AG20443 (cell line): ENCODE measurements around the gene GMPS.
"Not testable (repeated sequence)": the region's sequence is repeated elsewhere in the genome, so short reads cannot be mapped to it uniquely, and the experiment has no call there.

Source experiments
- DNase-seq: peaks from one replicate; pipeline ENCODE4 v3.0.0; 2012; ENCODE audit warnings: low spot score, mixed read lengths

Gene GMPS

GRCh38 chr3:155941354-155941753 is 70.9 kb downstream of the GMPS start:
- DNase-seq = no peak

GRCh38 chr3:155944081-155944480 is 73.6 kb downstream of the GMPS start:
- no peak for DNase-seq

- DNase-seq = peak; percentile 78
Observed at GRCh38 chr3:155946178-155946577, 75.7 kb downstream of the GMPS start.

- no peak for DNase-seq
Observed at GRCh38 chr3:155948476-155948875, 78.0 kb downstream of the GMPS start.

GRCh38 chr3:155949453-155950217 is 79.2 kb downstream of the GMPS start:
- no peak for DNase-seq

GRCh38 chr3:155956508-155957411 is 86.3 kb downstream of the GMPS start:
- no peak for DNase-seq

GRCh38 chr3:155957412-155957880 is 87.0 kb downstream of the GMPS start:
- DNase-seq = no peak

- DNase-seq = no peak
Observed at GRCh38 chr3:155958676-155959075, 88.2 kb downstream of the GMPS start.

- DNase-seq = peak; percentile 44
Observed at GRCh38 chr3:155960060-155960459, 89.6 kb downstream of the GMPS start.

GRCh38 chr3:155961044-155961443 is 90.6 kb downstream of the GMPS start:
- not testable (repeated sequence) for DNase-seq

GRCh38 chr3:155963570-155963969 is 93.1 kb downstream of the GMPS start:
- DNase-seq = peak; percentile 27

- DNase-seq = no peak
Observed at GRCh38 chr3:155970398-155970797, 99.9 kb downstream of the GMPS start.

GRCh38 chr3:155972885-155973584 is 102.6 kb downstream of the GMPS start:
- no peak for DNase-seq

- DNase-seq = no peak
Observed at GRCh38 chr3:155978324-155978723, 107.9 kb downstream of the GMPS start.

- DNase-seq = no peak
Observed at GRCh38 chr3:155979746-155980145, 109.3 kb downstream of the GMPS start.

GRCh38 chr3:155981669-155982068 is 111.2 kb downstream of the GMPS start:
- no peak for DNase-seq

- DNase-seq = no peak
Observed at GRCh38 chr3:155983834-155984474, 113.5 kb downstream of the GMPS start.

- DNase-seq = no peak
Observed at GRCh38 chr3:155984791-155985417, 114.5 kb downstream of the GMPS start.

GRCh38 chr3:155989536-155989935 is 119.1 kb downstream of the GMPS start:
- DNase-seq = no peak

- DNase-seq = no peak
Observed at GRCh38 chr3:155991212-155991611, 120.8 kb downstream of the GMPS start.

- no peak for DNase-seq
Observed at GRCh38 chr3:155991847-155992246, 121.4 kb downstream of the GMPS start.
